IPS-20b (cell line): Measurements from ENCODE around the gene IL19.

Experiments used
- H3K27ac ChIP-seq: one replicate; pipeline ENCODE4 v1.5.1; 2013; ENCODE audit warnings: low read length
- H3K27me3 ChIP-seq: 2 replicates; pipeline ENCODE4 v1.6.1; 2013; ENCODE audit warnings: mild to moderate bottlenecking, low read length, inconsistent platforms; ENCODE audit not compliant: insufficient read depth
- H3K36me3 ChIP-seq: 2 replicates; pipeline ENCODE4 v1.6.1; 2013; ENCODE audit warnings: low read depth, mild to moderate bottlenecking, inconsistent platforms, low read length, moderate library complexity; ENCODE audit not compliant: insufficient read depth
- H3K4me1 ChIP-seq: 2 replicates; pipeline ENCODE4 v1.6.1; 2013; ENCODE audit warnings: mild to moderate bottlenecking, control low read depth, inconsistent platforms, low read length, moderate library complexity; ENCODE audit not compliant: insufficient read depth
- H3K4me3 ChIP-seq: 2 replicates; pipeline ENCODE4 v1.5.1; 2013; ENCODE audit warnings: mild to moderate bottlenecking, low read length, inconsistent platforms
- H3K9ac ChIP-seq: 2 replicates; pipeline ENCODE4 v1.6.1; 2013; ENCODE audit warnings: low read depth, mild to moderate bottlenecking, inconsistent platforms, low read length, moderate library complexity
- H3K9me3 ChIP-seq: 2 replicates; pipeline ENCODE4 v1.6.1; 2013; ENCODE audit warnings: mild to moderate bottlenecking, low read depth, low read length, inconsistent platforms; ENCODE audit not compliant: insufficient read depth

IL19 gene

GRCh38 chr1:206783506-206783905 lies 12.9 kb downstream of the IL19 start:
- H3K36me3 ChIP-seq = no peaks in the 10 kb centered on the region
- H3K9ac ChIP-seq = no peak overlapping the region
- H3K9me3 ChIP-seq = no peaks in the 10 kb centered on the region
- no peaks in the 10 kb centered on the region for H3K4me1 ChIP-seq
- no peak overlapping the region for H3K4me3 ChIP-seq
- H3K27me3 ChIP-seq = no peaks in the 10 kb centered on the region; the same call in 1 of the 2 replicates
- H3K27ac ChIP-seq = no peak overlapping the region

- peaks cover 5% of the 10 kb centered on the region; the same call in 1 of the 2 replicates for H3K27me3 ChIP-seq
- no peaks in the 10 kb centered on the region for H3K9me3 ChIP-seq
- no peak overlapping the region for H3K9ac ChIP-seq
- no peak overlapping the region for H3K27ac ChIP-seq
- H3K36me3 ChIP-seq = no peaks in the 10 kb centered on the region
- H3K4me3 ChIP-seq = no peak overlapping the region
- no peaks in the 10 kb centered on the region for H3K4me1 ChIP-seq
Observed at GRCh38 chr1:206784471-206784903, 13.9 kb downstream of the IL19 start.

GRCh38 chr1:206785182-206785765 lies 14.7 kb downstream of the IL19 start:
- H3K9ac ChIP-seq = no peak overlapping the region
- H3K4me1 ChIP-seq = no peaks in the 10 kb centered on the region

GRCh38 chr1:206786212-206786886 lies 15.8 kb downstream of the IL19 start:
- H3K36me3 ChIP-seq = no peaks in the 10 kb centered on the region
- H3K9me3 ChIP-seq = no peaks in the 10 kb centered on the region
- no peak overlapping the region for H3K27ac ChIP-seq
- H3K4me3 ChIP-seq = no peak overlapping the region
- H3K27me3 ChIP-seq = peaks cover 5% of the 10 kb centered on the region; the same call in 1 of the 2 replicates
- no peak overlapping the region for H3K9ac ChIP-seq
- H3K4me1 ChIP-seq = no peaks in the 10 kb centered on the region

More at GRCh38 chr1:206785182-206785765, 14.7 kb downstream of the IL19 start:
- no peaks in the 10 kb centered on the region for H3K36me3 ChIP-seq
- no peaks in the 10 kb centered on the region for H3K9me3 ChIP-seq
- no peak overlapping the region for H3K27ac ChIP-seq
- peaks cover 5% of the 10 kb centered on the region; the same call in 1 of the 2 replicates for H3K27me3 ChIP-seq
- no peak overlapping the region for H3K4me3 ChIP-seq

DNA sequence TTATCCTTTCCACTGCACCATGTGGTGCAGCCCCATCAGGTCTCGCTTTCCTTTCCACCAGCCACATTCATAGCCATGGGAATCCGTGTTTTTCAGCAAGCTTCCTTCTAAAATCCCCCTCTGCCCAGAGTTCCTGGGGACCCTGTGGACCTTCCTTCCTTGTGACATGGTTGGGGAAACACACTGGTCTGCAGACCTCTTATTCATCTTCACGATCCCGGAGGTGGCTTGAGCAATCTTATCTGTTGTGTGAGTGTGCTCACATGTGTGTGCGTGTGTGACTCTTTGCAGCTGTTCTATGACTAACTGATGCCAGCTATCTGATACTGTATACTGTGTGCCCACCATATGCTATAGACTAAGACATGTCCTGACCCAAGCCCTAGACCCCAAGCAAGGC lies 17.3 kb downstream of the IL19 start:
- Histone ChIP-seq H3K36me3 (no peaks in the 10 kb centered on the region), H3K4me1 (no peaks in the 10 kb centered on the region), H3K4me3 (no peak overlapping the region), H3K27me3 (peaks cover 5% of the 10 kb centered on the region; the same call in 1 of the 2 replicates), H3K9me3 (no peaks in the 10 kb centered on the region), H3K9ac (no peak overlapping the region), H3K27ac (no peak overlapping the region)

DNA sequence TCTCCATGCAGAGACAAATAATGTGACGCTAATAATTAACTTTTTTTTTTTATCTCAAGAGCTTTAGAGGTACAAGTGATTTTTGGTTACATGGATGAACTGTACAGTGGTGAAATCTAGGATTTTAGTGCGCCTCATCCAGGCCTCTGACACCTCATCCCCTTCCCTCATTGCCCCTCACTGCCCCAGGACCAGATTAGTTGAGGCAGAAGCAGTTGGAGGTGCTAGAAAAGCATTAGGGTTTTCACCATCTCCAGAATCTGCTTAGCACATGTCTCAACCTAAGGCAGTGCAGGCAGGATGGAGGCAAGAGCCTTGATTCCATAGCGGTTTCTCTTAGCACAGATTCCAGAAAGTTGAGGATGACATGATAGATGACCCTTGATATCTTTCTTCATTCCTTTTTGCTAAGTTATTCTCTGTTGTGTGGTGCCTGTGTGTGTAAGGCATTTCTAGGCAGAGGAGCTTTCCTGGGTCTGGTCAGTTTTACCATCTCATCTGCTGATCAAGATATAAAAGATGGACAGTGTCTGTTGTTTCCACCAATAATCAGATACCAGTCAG lies 18.0 kb downstream of the IL19 start:
- no peak overlapping the region for H3K4me3 ChIP-seq
- no peaks in the 10 kb centered on the region for H3K9me3 ChIP-seq
- H3K36me3 ChIP-seq = no peaks in the 10 kb centered on the region
- H3K4me1 ChIP-seq = no peaks in the 10 kb centered on the region
- H3K27me3 ChIP-seq = peaks cover 5% of the 10 kb centered on the region; the same call in 1 of the 2 replicates
- no peak overlapping the region for H3K27ac ChIP-seq
- no peak overlapping the region for H3K9ac ChIP-seq

DNA sequence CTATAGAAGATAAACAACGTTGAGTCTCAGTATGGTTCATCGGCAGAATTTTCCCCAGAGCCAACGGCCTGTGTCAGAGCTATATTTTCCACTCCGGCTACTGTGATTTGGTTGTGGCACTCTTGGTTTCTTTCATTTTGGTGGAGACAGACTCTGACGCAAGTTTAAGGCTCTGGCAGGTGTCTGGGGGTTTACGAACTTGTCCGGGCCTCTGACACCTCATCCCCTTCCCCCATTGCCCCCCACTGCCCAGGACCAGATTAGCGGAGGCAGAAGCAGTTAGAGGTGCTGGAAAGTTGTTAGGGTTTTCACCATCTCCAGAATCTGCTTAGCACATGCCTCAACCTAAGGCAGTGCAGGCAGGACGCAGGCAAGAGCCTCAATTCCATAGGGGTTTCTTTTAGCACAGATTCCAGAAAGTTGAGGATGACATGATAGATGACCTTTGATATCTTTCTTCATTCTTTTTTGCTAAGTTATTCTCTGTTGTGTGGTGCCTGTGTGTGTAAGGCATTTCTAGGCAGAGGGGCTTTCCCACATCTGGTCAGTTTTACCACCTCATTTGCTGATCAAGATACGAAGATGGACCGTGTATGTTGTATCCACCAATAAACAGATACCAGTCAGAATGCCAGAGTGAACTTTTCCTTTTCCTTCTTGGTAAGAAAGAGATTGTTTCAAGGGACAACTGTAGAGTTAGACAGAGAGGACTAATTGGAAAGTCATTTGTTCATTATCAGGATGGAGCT lies 20.1 kb downstream of the IL19 start:
- no peak overlapping the region for H3K4me3 ChIP-seq
- no peaks in the 10 kb centered on the region for H3K36me3 ChIP-seq
- peaks cover 5% of the 10 kb centered on the region; the same call in 1 of the 2 replicates for H3K27me3 ChIP-seq
- no peak overlapping the region for H3K9ac ChIP-seq
- no peaks in the 10 kb centered on the region for H3K4me1 ChIP-seq
- H3K27ac ChIP-seq = no peak overlapping the region
- no peaks in the 10 kb centered on the region for H3K9me3 ChIP-seq

DNA sequence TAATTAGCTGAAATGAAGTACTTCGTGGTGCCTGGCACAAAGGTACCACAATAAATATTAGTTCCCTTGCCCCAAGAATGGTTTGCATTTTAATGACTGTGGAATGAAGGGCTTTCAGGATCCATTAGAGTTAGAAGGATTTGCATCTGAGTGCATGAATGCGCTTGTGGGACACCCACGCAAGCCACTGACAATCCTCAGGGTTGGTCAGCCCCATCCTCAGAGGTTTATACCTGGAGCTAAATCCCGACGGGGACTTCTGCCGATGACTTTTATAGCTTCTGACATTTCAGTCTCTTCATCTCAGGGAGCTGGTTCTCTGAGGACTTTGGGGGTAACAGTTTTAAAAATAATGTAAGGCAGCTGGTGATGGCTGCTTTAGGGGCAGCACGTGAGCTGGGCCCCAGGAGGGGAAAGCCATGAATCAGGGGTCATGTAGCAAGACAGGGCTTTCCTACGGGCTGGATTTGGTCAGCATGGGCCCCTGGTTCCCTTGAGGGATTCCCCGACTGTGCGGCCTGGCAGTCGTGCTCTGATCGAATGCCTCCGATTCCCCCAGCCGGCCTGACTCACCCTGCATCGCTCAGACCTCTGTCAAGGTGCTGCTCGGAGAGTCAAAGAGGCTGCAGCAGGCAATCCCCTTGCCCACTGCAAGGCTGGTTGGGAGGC lies 22.5 kb downstream of the IL19 start:
- Histone ChIP-seq H3K4me1 (no peaks in the 10 kb centered on the region), H3K27ac (no peak overlapping the region), H3K27me3 (peaks cover 5% of the 10 kb centered on the region; the same call in 1 of the 2 replicates)

GRCh38 chr1:206793620-206794019 lies 23.0 kb downstream of the IL19 start:
- Histone ChIP-seq H3K27me3 (peaks cover 4% of the 10 kb centered on the region; the same call in 1 of the 2 replicates), H3K27ac (no peak overlapping the region), H3K9ac (no peak overlapping the region), H3K4me1 (no peaks in the 10 kb centered on the region), H3K36me3 (no peaks in the 10 kb centered on the region), H3K9me3 (no peaks in the 10 kb centered on the region), H3K4me3 (no peak overlapping the region)

More for the DNA sequence above, 22.5 kb downstream of the IL19 start:
- no peaks in the 10 kb centered on the region for H3K9me3 ChIP-seq
- no peak overlapping the region for H3K9ac ChIP-seq
- no peaks in the 10 kb centered on the region for H3K36me3 ChIP-seq
- no peak overlapping the region for H3K4me3 ChIP-seq

DNA sequence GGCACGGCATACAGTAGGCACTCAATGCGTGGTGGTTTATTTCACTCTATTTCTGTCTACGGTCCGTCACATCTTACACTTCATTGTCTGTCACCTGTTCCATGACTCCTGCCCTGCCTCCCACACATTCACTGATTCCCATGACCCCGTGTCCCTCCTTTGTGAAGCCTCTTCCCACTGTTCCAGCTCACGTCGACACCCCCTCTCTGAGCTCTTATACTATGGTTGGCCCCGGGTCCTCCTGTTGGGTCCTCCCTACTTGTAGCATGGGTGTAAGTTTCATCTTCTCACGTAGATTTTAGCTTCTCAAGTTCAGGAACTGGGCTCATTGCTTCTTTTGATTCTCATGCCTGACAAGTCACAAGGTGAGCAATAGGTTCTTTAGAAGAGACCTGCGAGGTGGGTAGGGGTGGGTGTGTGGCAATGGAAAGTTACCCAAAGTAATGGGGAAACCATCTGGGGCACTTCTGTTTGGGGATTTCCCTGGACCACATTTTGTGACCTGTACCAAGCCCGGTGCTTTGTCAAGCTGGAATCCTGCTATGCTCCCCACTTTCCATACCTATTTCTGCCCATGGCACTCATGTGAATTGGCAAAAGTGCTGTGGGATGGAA lies 23.8 kb downstream of the IL19 start:
- Histone ChIP-seq H3K27me3 (no peaks in the 10 kb centered on the region; the same call in 1 of the 2 replicates), H3K4me1 (no peaks in the 10 kb centered on the region), H3K4me3 (no peak overlapping the region), H3K9me3 (no peaks in the 10 kb centered on the region), H3K27ac (no peak overlapping the region), H3K9ac (no peak overlapping the region), H3K36me3 (no peaks in the 10 kb centered on the region)

- H3K9me3 ChIP-seq = no peaks in the 10 kb centered on the region
- no peaks in the 10 kb centered on the region for H3K36me3 ChIP-seq
- no peak overlapping the region for H3K9ac ChIP-seq
- no peaks in the 10 kb centered on the region; the same call in 1 of the 2 replicates for H3K27me3 ChIP-seq
- no peaks in the 10 kb centered on the region for H3K4me1 ChIP-seq
- H3K4me3 ChIP-seq = no peak overlapping the region
- H3K27ac ChIP-seq = no peak overlapping the region
Observed at GRCh38 chr1:206796116-206796515, 25.5 kb downstream of the IL19 start.
